Activated CD4-positive, alpha-beta T cell treated with anti-CD3 and anti-CD28 coated beads, Interleukin-2, amount 10 ng/mL, durations not matched to agents 7 days and 5 days (primary cell): ENCODE results near the gene PRPF38B. TPM values are rescaled to one million over a fixed set of nuclear protein-coding genes. Genes with fewer than 3 reads are reported as not detected.
"Not testable (repeated sequence)": the region's sequence is repeated elsewhere in the genome, so short reads cannot be mapped to it uniquely, and the experiment has no call there.

Source experiments
- CTCF ChIA-PET: fragments of 350-600 bp; sonication (Branson Sonifier 250); formaldehyde crosslinking; loops from one replicate; lab custom pipeline; 2021; ENCODE audit warnings: antibody characterized with exemption; lab: Charles Lee
- POLR2A ChIA-PET: fragments of 350-600 bp; sonication (Branson Sonifier 250); formaldehyde crosslinking; loops from one replicate; lab custom pipeline; 2021; ENCODE audit warnings: antibody characterized with exemption; lab: Charles Lee
- DNase-seq: peaks from one replicate; pipeline ENCODE4 v3.0.0-alpha.2; 2020
- H3K27ac Mint-ChIP-seq: one replicate; pipeline ENCODE4 v1.8.0; 2021; ENCODE audit warnings: mild to moderate bottlenecking, moderate library complexity, mixed read lengths
- H3K27me3 Mint-ChIP-seq: one replicate; pipeline ENCODE4 v1.8.0; 2021; ENCODE audit warnings: mixed read lengths
- H3K36me3 Mint-ChIP-seq: one replicate; pipeline ENCODE4 v1.8.0; 2021; ENCODE audit warnings: low read depth, mixed read lengths
- H3K4me1 Mint-ChIP-seq: one replicate; pipeline ENCODE4 v1.8.0; 2021; ENCODE audit warnings: mixed read lengths
- H3K4me3 Mint-ChIP-seq: one replicate; pipeline ENCODE4 v1.8.0; 2021; ENCODE audit warnings: mild to moderate bottlenecking, moderate library complexity, mixed read lengths
- H3K9me3 Mint-ChIP-seq: one replicate; pipeline ENCODE4 v1.8.0; 2021; ENCODE audit warnings: mixed read lengths
- total RNA-seq, 2 experiments: library from RNA; stranded (reverse); gene quantifications; one replicate each; pipeline ENCODE4 v1.2.3, GENCODE V29; 2021

Gene PRPF38B
- total RNA-seq, 2 experiments from 2014 or later: 76.4 to 79.8 TPM

- no peak overlapping the region for H3K4me3 Mint-ChIP-seq
- H3K27me3 Mint-ChIP-seq: peaks cover 9% of the 10 kb centered on the region
- ChIA-PET POLR2A (no interaction called here), CTCF (no interaction called here)
- H3K36me3 Mint-ChIP-seq: no peaks in the 10 kb centered on the region
- DNase-seq: no peak
- no peaks in the 10 kb centered on the region for H3K9me3 Mint-ChIP-seq
- peaks cover 8% of the 10 kb centered on the region for H3K4me1 Mint-ChIP-seq
- H3K27ac Mint-ChIP-seq: no peak overlapping the region
Measured at GRCh38 chr1:108685529-108685928, 6.6 kb upstream of the PRPF38B start.

DNA sequence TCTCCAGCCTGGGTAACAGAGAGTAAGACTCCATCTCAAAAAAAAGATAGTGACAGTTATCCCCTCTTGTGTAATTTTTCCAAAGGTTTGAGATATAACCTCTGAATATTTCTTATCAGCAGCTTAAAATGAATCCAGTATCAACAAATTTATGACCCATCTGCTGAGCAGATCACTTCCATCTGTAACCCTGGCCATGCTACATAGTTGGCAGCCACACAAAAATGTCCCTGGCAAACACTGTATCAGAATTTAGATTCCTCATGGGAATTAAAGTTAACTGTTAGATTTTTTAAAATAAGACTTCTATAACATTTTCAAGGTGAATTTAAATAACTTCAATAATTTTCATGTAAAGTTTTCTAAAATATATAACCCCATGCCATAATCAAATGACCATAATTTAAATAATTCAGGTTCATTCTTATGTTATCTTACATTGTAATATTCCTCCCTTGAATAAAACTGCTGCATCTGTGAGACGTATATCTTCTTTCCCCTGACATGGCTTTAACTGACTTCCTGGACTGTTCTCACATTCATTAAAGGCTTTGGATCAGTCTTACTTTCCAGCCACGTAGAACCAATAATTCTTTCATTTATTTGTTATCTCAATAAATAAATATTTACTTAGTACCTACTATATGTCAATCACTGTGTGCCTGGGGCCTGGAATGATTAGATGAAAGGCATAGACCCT is 5.3 kb upstream of the PRPF38B start:
- CTCF ChIA-PET: no interaction called here
- peaks cover 9% of the 10 kb centered on the region for H3K27me3 Mint-ChIP-seq
- no peaks in the 10 kb centered on the region for H3K36me3 Mint-ChIP-seq
- H3K27ac Mint-ChIP-seq: no peak overlapping the region
- POLR2A ChIA-PET: no interaction called here
- H3K4me3 Mint-ChIP-seq: no peak overlapping the region
- no peak for DNase-seq
- peaks cover 17% of the 10 kb centered on the region for H3K4me1 Mint-ChIP-seq
- H3K9me3 Mint-ChIP-seq: no peaks in the 10 kb centered on the region

DNA sequence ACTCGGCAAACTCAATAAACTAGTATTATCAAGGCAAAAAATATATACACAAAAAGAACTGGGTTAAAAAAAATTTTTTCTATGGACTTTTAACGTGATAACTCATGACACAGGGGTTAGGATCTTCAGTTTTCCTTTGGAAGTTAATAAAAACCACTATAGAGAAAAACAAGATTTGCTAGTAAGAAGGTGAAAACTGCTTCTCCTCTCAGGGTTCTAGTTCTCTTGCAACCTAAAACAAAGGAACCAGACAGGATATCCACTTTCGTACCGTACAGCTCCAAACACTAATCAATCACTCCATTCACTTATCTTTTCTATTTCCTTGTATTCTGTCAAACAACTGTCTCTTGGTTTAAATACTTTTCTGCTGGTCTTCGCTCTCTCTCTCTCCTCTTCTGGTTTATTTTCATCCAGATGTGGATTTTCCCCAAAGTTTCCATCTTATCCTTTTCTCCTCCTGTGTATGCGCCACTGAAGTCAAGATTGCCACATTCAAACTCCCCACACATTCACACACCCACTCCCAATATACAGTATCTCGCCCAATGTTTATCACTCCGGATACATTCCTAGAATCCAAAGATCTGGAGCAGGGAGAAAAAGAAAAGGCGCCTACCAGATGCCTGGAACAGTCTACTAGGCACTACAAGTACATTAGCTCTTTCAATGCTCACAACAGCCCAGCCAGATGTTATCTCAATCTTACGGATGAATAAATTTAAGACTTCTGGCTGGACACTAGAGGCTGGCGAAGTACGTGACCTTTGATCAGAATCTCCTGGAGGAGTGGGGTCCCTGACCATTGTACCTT is 775 bp upstream of the PRPF38B start:
- ChIA-PET POLR2A (interaction anchor here (0.9 to 2.7 kb wide), 4 partner anchors 12 to 45 kb away, joined by 3 to 24 read pairs (median 11); partner anchors contain the start of gene HENMT1), CTCF (interaction anchor here (0.8 to 3.1 kb wide), 11 partner anchors 10 to 131 kb away, joined by 4 to 20 read pairs (median 6); partner anchors contain the start of genes EEIG2 and HENMT1)
- peaks cover 34% of the 10 kb centered on the region for H3K4me1 Mint-ChIP-seq
- no peak for DNase-seq
- peaks cover 34% of the 10 kb centered on the region for H3K36me3 Mint-ChIP-seq
- H3K27me3 Mint-ChIP-seq: peaks cover 8% of the 10 kb centered on the region
- H3K4me3 Mint-ChIP-seq: peak overlapping the region; percentile 96
- H3K9me3 Mint-ChIP-seq: no peaks in the 10 kb centered on the region
- peak overlapping the region; percentile 99 for H3K27ac Mint-ChIP-seq

- Mint-ChIP-seq H3K9me3 (no peaks in the 10 kb centered on the region), H3K4me3 (peak overlapping the region; percentile 96), H3K27me3 (peaks cover 5% of the 10 kb centered on the region), H3K4me1 (peaks cover 47% of the 10 kb centered on the region), H3K36me3 (peaks cover 48% of the 10 kb centered on the region), H3K27ac (peak overlapping the region; percentile 99)
- ChIA-PET CTCF (interaction anchor here (0.5 to 3.1 kb wide), 17 partner anchors 10 to 839 kb away, joined by 3 to 20 read pairs (median 5); partner anchors contain the start of genes EEIG2 and HENMT1), POLR2A (interaction anchor here (0.7 to 2.7 kb wide), 8 partner anchors 10 to 133 kb away, joined by 3 to 24 read pairs (median 4); partner anchors contain the start of genes EEIG2, HENMT1 and STXBP3)
- DNase-seq: peak; percentile 89
Measured at GRCh38 chr1:108692724-108693655, 880 bp downstream of the PRPF38B start.

DNA sequence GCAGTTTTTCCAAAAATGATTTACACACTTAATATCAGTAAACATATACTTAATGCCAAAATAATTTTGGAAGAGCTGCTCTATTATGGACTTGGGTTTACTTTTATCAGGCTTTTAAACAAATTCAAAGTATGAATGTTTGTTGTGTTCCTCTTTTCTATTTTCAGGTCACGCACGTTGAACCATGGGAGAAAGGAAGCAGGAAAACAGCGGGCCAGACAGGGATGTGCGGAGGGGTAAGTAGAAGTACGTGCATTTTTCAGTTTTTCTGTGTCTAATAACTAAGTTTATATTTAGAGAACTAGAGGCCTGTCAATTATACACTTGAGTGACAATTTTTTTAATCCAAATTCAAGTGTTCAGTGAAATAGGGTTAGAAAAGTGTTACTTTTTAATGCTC is 3.4 kb downstream of the PRPF38B start:
- peaks cover 73% of the 10 kb centered on the region for H3K36me3 Mint-ChIP-seq
- H3K4me3 Mint-ChIP-seq: peak overlapping the region; percentile 76
- peak overlapping the region; percentile 89 for H3K27ac Mint-ChIP-seq
- H3K27me3 Mint-ChIP-seq: no peaks in the 10 kb centered on the region
- no peaks in the 10 kb centered on the region for H3K9me3 Mint-ChIP-seq
- H3K4me1 Mint-ChIP-seq: peaks cover 62% of the 10 kb centered on the region
- ChIA-PET POLR2A (no interaction called here), CTCF (no interaction called here)
- no peak for DNase-seq

DNA sequence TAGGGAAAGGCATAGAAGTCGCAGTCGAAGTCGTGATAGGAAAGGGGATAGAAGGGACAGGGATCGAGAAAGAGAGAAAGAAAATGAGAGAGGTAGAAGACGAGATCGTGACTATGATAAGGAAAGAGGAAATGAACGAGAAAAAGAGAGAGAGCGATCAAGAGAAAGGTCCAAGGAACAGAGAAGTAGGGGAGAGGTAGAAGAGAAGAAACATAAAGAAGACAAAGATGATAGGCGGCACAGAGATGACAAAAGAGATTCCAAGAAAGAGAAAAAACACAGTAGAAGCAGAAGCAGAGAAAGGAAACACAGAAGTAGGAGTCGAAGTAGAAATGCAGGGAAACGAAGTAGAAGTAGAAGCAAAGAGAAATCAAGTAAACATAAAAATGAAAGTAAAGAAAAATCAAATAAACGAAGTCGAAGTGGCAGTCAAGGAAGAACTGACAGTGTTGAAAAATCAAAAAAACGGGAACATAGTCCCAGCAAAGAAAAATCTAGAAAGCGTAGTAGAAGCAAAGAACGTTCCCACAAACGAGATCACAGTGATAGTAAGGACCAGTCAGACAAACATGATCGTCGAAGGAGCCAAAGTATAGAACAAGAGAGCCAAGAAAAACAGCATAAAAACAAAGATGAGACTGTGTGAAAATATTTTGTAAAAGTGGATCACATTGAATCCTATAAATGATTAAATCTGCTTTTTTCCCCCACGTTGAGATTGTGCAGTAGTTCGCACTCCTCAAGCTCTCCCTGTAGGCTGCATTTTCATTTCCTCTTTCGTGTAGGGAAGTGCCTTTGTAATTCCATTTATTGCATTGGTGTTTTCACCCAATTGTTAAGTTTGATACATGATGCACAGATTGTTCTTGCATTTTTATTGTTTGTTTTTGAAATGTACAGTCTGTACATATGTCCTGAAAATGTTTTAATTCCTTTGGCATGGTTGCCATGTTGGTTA is 7.5 kb downstream of the PRPF38B start:
- no peak for DNase-seq
- H3K4me1 Mint-ChIP-seq: peaks cover 74% of the 10 kb centered on the region
- peaks cover 71% of the 10 kb centered on the region for H3K36me3 Mint-ChIP-seq
- ChIA-PET CTCF (no interaction called here), POLR2A (no interaction called here)
- peak overlapping the region; percentile 83 for H3K27ac Mint-ChIP-seq
- no peaks in the 10 kb centered on the region for H3K27me3 Mint-ChIP-seq
- H3K9me3 Mint-ChIP-seq: no peaks in the 10 kb centered on the region
- H3K4me3 Mint-ChIP-seq: peak overlapping the region; percentile 57

- Mint-ChIP-seq H3K36me3 (peaks cover 58% of the 10 kb centered on the region), H3K9me3 (no peaks in the 10 kb centered on the region)
- CTCF ChIA-PET: interaction anchor here (0.5 to 4.4 kb wide), 2 partner anchors 9 to 399 kb away, joined by 4 to 14 read pairs; partner anchors contain the start of gene PRPF38B
Measured at GRCh38 chr1:108701176-108701849, 9.2 kb downstream of the PRPF38B start.

DNA sequence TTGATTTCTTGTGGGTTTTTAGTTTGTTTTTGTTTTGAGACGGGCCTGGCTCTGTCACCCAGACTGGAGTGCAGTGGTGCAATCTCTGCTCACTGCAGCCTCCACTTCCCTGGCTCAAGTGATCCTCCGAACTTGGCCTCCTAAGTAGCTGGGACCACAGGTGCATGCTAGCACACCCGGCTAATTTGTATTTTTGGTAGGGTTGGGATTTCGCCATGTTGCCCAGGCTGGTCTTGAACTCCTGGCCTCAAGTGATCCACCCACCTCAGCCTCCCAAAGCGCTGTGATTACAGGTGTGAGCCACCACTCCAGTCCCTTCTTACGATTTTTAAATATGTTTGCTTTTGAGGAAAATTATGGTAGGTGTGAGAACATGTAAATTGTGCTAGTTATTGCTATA is 10.0 kb downstream of the PRPF38B start:
- H3K27me3 Mint-ChIP-seq, H3K4me3 Mint-ChIP-seq, DNase-seq, H3K9me3 Mint-ChIP-seq, POLR2A ChIA-PET: not testable (repeated sequence)
- CTCF ChIA-PET: interaction anchor here (4.4 kb wide), 1 partner anchor 10 kb away, joined by 14 read pairs; the partner anchor contains the start of gene PRPF38B
- H3K27ac Mint-ChIP-seq: peak overlapping the region; percentile 25
- peaks cover 66% of the 10 kb centered on the region for H3K4me1 Mint-ChIP-seq
- H3K36me3 Mint-ChIP-seq: peaks cover 51% of the 10 kb centered on the region

More at GRCh38 chr1:108701176-108701849, 9.2 kb downstream of the PRPF38B start:
- H3K4me3 Mint-ChIP-seq: no peak overlapping the region
- H3K27ac Mint-ChIP-seq: peak overlapping the region; percentile 25
- H3K27me3 Mint-ChIP-seq: no peaks in the 10 kb centered on the region
- DNase-seq: no peak
- POLR2A ChIA-PET: no interaction called here
- peaks cover 72% of the 10 kb centered on the region for H3K4me1 Mint-ChIP-seq

DNA sequence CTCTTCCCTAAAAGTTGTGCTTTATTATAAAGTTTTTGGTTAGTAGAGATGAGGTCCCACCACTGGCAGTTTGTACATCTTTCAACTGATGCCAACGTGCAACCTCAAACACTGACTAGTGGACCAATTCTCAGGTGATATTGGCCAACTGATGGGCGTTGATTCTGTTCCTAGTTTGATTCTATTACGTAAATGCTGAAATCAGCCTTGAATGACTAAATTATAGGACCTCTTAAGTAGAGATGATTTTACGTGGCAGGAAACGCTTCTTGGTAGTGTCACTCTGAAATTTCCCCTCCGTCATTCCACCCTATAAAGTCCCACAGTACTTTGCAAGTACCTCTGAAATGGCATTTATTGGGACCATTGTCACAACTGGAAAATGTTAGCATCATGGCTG is 11.8 kb downstream of the PRPF38B start:
- H3K27ac Mint-ChIP-seq: peak overlapping the region; percentile 89
- H3K9me3 Mint-ChIP-seq: no peaks in the 10 kb centered on the region
- ChIA-PET CTCF (interaction anchor here (1.6 to 4.4 kb wide), 3 partner anchors 12 to 34 kb away, joined by 3 to 14 read pairs (median 6); partner anchors contain the start of gene PRPF38B), POLR2A (no interaction called here)
- peaks cover 56% of the 10 kb centered on the region for H3K4me1 Mint-ChIP-seq
- no peak for DNase-seq
- H3K27me3 Mint-ChIP-seq: no peaks in the 10 kb centered on the region
- H3K36me3 Mint-ChIP-seq: peaks cover 34% of the 10 kb centered on the region
- H3K4me3 Mint-ChIP-seq: peak overlapping the region; percentile 54

DNA sequence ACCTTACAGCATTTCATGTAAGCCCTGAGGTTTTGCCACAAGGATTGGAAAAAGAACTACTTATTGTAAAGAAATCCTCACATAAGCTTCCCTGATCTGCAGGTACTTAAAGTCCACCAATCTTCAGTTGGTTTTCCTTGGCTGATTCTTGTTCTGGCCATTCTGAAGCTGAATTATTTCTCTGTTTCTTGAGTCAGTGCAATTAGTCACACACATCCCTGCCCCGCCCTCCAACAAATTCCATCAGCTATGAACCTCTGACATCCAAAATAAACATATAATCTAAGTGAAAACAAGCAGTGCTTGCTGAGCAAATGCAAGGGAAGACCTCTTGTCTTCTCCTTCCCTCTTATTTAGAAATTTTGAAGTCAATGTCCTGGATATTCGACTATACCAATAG is 12.4 kb downstream of the PRPF38B start:
- Mint-ChIP-seq H3K27ac (peak overlapping the region; percentile 89), H3K4me3 (no peak overlapping the region), H3K36me3 (peaks cover 29% of the 10 kb centered on the region), H3K4me1 (peaks cover 55% of the 10 kb centered on the region), H3K27me3 (no peaks in the 10 kb centered on the region), H3K9me3 (no peaks in the 10 kb centered on the region)
- POLR2A ChIA-PET: interaction anchor here (0.5 to 1.1 kb wide), 2 partner anchors 11 to 259 kb away, joined by 3 to 5 read pairs; partner anchors contain the start of gene CLCC1
- CTCF ChIA-PET: interaction anchor here (1.6 to 4.4 kb wide), 3 partner anchors 12 to 35 kb away, joined by 3 to 14 read pairs (median 6); partner anchors contain the start of gene PRPF38B
- DNase-seq: no peak
